Liver (tissue), 9 donors: ENCODE measurements around the gene HSF2BP. TPM values are rescaled to one million over a fixed set of nuclear protein-coding genes. Genes with fewer than 3 reads are reported as not detected.
A peak's percentile ranks its signal among the peaks of the same experiment; 100 is the strongest.

ENCODE experiments used
- DNase-seq: peaks from one replicate; pipeline ENCODE4 v3.0.0-alpha.2; 2017; ENCODE audit warnings: low spot score
- H3K27ac ChIP-seq, 2 donors: one replicate each; pipeline ENCODE4 v1.7.0; 2013; ENCODE audit warnings: inconsistent platforms in 2 of 2, low read length in 2 of 2, control low read depth in 1 of 2, low read depth in 1 of 2, mild to moderate bottlenecking in 1 of 2
- H3K27me3 ChIP-seq, 4 donors: one replicate each; pipeline versions ENCODE4 v1.6.1 to v1.7.0; 2013; ENCODE audit warnings: low read length in 3 of 4, inconsistent platforms in 1 of 4, mild to moderate bottlenecking in 1 of 4, moderate library complexity in 1 of 4; ENCODE audit not compliant: control insufficient read depth in 4 of 4, insufficient read depth in 4 of 4
- H3K36me3 ChIP-seq, 4 donors: one replicate each; pipeline versions ENCODE4 v1.6.1 to v1.7.0; 2013; ENCODE audit warnings: low read length in 3 of 4, mild to moderate bottlenecking in 3 of 4, low read depth in 1 of 4, moderate library complexity in 1 of 4; ENCODE audit not compliant: control insufficient read depth in 4 of 4, insufficient read depth in 3 of 4
- H3K4me1 ChIP-seq, 4 donors: one replicate each; pipeline versions ENCODE4 v1.6.1 to v1.7.0; 2013; ENCODE audit warnings: low read length in 3 of 4, mild to moderate bottlenecking in 3 of 4, moderate library complexity in 1 of 4; ENCODE audit not compliant: control insufficient read depth in 4 of 4, insufficient read depth in 4 of 4
- H3K4me3 ChIP-seq, 3 donors: one replicate each; pipeline versions ENCODE4 v1.6.1 to v1.7.0; 2013; ENCODE audit warnings: low read length in 3 of 3, control low read depth in 1 of 3, low read depth in 1 of 3, mild to moderate bottlenecking in 1 of 3
- H3K9ac ChIP-seq, 2 donors: one replicate each; pipeline ENCODE4 v1.7.0; 2013; ENCODE audit warnings: low read length in 2 of 2, mild to moderate bottlenecking in 2 of 2, moderate library complexity in 2 of 2, control low read depth in 1 of 2, low read depth in 1 of 2
- H3K9me3 ChIP-seq, 4 donors: one replicate each; pipeline versions ENCODE4 v1.6.1 to v1.7.0; 2013; ENCODE audit warnings: low read length in 3 of 4; ENCODE audit not compliant: control insufficient read depth in 4 of 4
- ATF3 ChIP-seq: IDR thresholded peaks from 2 replicates; pipeline ENCODE4 v1.6.1; 2016; ENCODE audit warnings: antibody characterized with exemption
- EGR1 ChIP-seq, 2 donors: IDR thresholded peaks; 2 replicates each; pipeline ENCODE4 v1.6.1; 2016 to 2018; ENCODE audit warnings: antibody characterized with exemption in 2 of 2, low read depth in 2 of 2
- FOXA1 ChIP-seq: IDR thresholded peaks from 2 replicates; pipeline ENCODE4 v1.6.1; 2016; ENCODE audit warnings: antibody characterized with exemption
- FOXA2 ChIP-seq: IDR thresholded peaks from 2 replicates; pipeline ENCODE4 v1.6.1; 2016; ENCODE audit warnings: antibody characterized with exemption
- GABPA ChIP-seq, 2 donors: IDR thresholded peaks in 1 of 2; conservative IDR thresholded peaks in 1 of 2; 2 replicates each; pipeline ENCODE4 v1.6.1; 2016; ENCODE audit warnings: antibody characterized with exemption in 2 of 2, mild to moderate bottlenecking in 1 of 2, moderate library complexity in 1 of 2
- HNF4A ChIP-seq, 2 donors: conservative IDR thresholded peaks; 2 replicates each; pipeline ENCODE4 v1.6.1; 2016; ENCODE audit warnings: antibody characterized with exemption in 2 of 2, mild to moderate bottlenecking in 2 of 2
- HNF4G ChIP-seq: IDR thresholded peaks from 2 replicates; pipeline ENCODE4 v1.6.1; 2016; ENCODE audit warnings: antibody characterized with exemption
- JUND ChIP-seq, 2 donors: IDR thresholded peaks; 2 replicates each; pipeline ENCODE4 v1.6.1; 2016; ENCODE audit warnings: antibody characterized with exemption in 2 of 2
- MAX ChIP-seq: IDR thresholded peaks from 2 replicates; pipeline ENCODE4 v1.6.1; 2016; ENCODE audit warnings: antibody characterized with exemption
- NR2F2 ChIP-seq: IDR thresholded peaks from 2 replicates; pipeline ENCODE4 v1.6.1; 2016; ENCODE audit warnings: antibody characterized with exemption
- RAD21 ChIP-seq, 2 donors: IDR thresholded peaks; 2 replicates each; pipeline ENCODE4 v1.6.1; 2016; ENCODE audit warnings: antibody characterized with exemption in 2 of 2, mild to moderate bottlenecking in 2 of 2
- REST ChIP-seq: IDR thresholded peaks from 2 replicates; pipeline ENCODE4 v1.6.1; 2016; ENCODE audit warnings: antibody characterized with exemption, mild to moderate bottlenecking
- RXRA ChIP-seq, 2 donors: IDR thresholded peaks; 2 replicates each; pipeline ENCODE4 v1.6.1; 2017 to 2018; ENCODE audit warnings: antibody characterized with exemption in 2 of 2, mild to moderate bottlenecking in 1 of 2
- SP1 ChIP-seq: IDR thresholded peaks from 2 replicates; pipeline ENCODE4 v1.6.1; 2018; ENCODE audit warnings: antibody characterized with exemption, mild to moderate bottlenecking
- TAF1 ChIP-seq: conservative IDR thresholded peaks from 2 replicates; pipeline ENCODE4 v1.6.1; 2016; ENCODE audit warnings: antibody characterized with exemption, mild to moderate bottlenecking
- YY1 ChIP-seq: IDR thresholded peaks from 2 replicates; pipeline ENCODE4 v1.6.1; 2016; ENCODE audit warnings: antibody characterized with exemption, mild to moderate bottlenecking
- ZBTB33 ChIP-seq: IDR thresholded peaks from 2 replicates; pipeline ENCODE4 v1.6.1; 2016; ENCODE audit warnings: antibody characterized with exemption
- WGBS: extraction: QIAGEN DNeasy Blood & Tissue Kit; methylation state at CpG from one replicate; pipeline ENCODE4 v1.1.7; 2013; 5-methylcytosine and 5-hydroxymethylcytosine counted together
- polyA plus RNA-seq, 2 donors: library from polyadenylated mRNA; stranded (reverse) in 1 of 2; unstranded in 1 of 2; fragments of 200-250 nt in 1 of 2; fragments of >200 nt in 1 of 2; fragmentation: Nextera tagmentation in 1 of 2; extraction: Ambion mirVana in 1 of 2; gene quantifications; one replicate each; pipeline versions ENCODE4 v1.2.1 to v1.2.3, GENCODE V29; 2013 to 2015
- total RNA-seq, 2 donors: library from RNA; depleted of rRNA; stranded (reverse); fragments of >200 nt; gene quantifications; one replicate each; pipeline ENCODE4 v1.2.3, GENCODE V29; 2014
- TF ChIP-seq, protein P1 (sequence below): fragments of 150-350 bp; IDR thresholded peaks from 2 replicates; pipeline ENCODE4 v1.5.1; 2017; ENCODE audit warnings: improper control_type of control experiment, low read depth, low read length; ENCODE audit not compliant: missing input control
- donor health status: healthy.
- donor health status: healthy.
- donor health status: healthy.
- donor health status: healthy.
- donor health status: healthy.

HSF2BP gene
- total and polyA plus RNA-seq, 4 donors, result 0.14 to 0.33 (median 0.16) TPM; not detected in 1

GRCh38 chr21:43664358-43664757 lies 5.1 kb upstream of the HSF2BP start:
- no peaks in the 10 kb centered on the region for H3K27me3 ChIP-seq
- H3K27ac ChIP-seq, result no peak overlapping the region
- TF ChIP-seq ATF3 (no peak), HNF4A (conservative IDR thresholded peaks at IDR 0.05) (no peak), NR2F2 (peak; percentile 10), MAX (no peak)
- H3K9ac ChIP-seq, result no peak overlapping the region
- H3K36me3 ChIP-seq, result peaks cover 0 to 10% (median 2%) of the 10 kb centered on the region in 4 donors
- no peak for DNase-seq
- H3K4me3 ChIP-seq, result no peak overlapping the region
- H3K9me3 ChIP-seq, result no peaks in the 10 kb centered on the region
- 72% methylated on average over 4 of the region's 4 CpGs for WGBS
- H3K4me1 ChIP-seq, result peaks cover 5 to 15% (median 12%) of the 10 kb centered on the region in 4 donors

GRCh38 chr21:43663033-43663432 lies 3.7 kb upstream of the HSF2BP start:
- DNase-seq, result no peak

More at GRCh38 chr21:43663033-43663432, 3.7 kb upstream of the HSF2BP start:
- Histone ChIP-seq H3K27ac (no peak overlapping the region), H3K36me3 (peaks cover 0 to 10% (median 2%) of the 10 kb centered on the region in 4 donors), H3K4me3 (no peak overlapping the region), H3K27me3 (no peaks in the 10 kb centered on the region), H3K4me1 (peaks cover 9 to 20% (median 12%) of the 10 kb centered on the region in 4 donors), H3K9me3 (no peaks in the 10 kb centered on the region), H3K9ac (no peak overlapping the region)
- TF ChIP-seq FOXA2 (no peak), NR2F2 (no peak), RXRA (IDR thresholded peaks at IDR 0.05) (no peak), ZBTB33 (no peak), REST (no peak), HNF4G (no peak), GABPA (IDR thresholded peaks at IDR 0.05 in 1 of 2, conservative IDR thresholded peaks at IDR 0.05 in 1 of 2) (no peak), EGR1 (IDR thresholded peaks at IDR 0.05; ENCODE audit: low read depth in 2 of 2) (no peak), FOXA1 (no peak), ATF3 (no peak), MAX (no peak), TAF1 (no peak), HNF4A (conservative IDR thresholded peaks at IDR 0.05) (no peak), JUND (IDR thresholded peaks at IDR 0.05) (no peak), SP1 (no peak), RAD21 (IDR thresholded peaks at IDR 0.05) (no peak), YY1 (no peak)
- TF ChIP-seq, protein P1, sequence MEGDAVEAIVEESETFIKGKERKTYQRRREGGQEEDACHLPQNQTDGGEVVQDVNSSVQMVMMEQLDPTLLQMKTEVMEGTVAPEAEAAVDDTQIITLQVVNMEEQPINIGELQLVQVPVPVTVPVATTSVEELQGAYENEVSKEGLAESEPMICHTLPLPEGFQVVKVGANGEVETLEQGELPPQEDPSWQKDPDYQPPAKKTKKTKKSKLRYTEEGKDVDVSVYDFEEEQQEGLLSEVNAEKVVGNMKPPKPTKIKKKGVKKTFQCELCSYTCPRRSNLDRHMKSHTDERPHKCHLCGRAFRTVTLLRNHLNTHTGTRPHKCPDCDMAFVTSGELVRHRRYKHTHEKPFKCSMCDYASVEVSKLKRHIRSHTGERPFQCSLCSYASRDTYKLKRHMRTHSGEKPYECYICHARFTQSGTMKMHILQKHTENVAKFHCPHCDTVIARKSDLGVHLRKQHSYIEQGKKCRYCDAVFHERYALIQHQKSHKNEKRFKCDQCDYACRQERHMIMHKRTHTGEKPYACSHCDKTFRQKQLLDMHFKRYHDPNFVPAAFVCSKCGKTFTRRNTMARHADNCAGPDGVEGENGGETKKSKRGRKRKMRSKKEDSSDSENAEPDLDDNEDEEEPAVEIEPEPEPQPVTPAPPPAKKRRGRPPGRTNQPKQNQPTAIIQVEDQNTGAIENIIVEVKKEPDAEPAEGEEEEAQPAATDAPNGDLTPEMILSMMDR, result no peak
- WGBS, result 86% methylated on average over 9 of the region's 9 CpGs
